Right kidney (tissue), 1 donor: ENCODE results near the gene RFT1.

Experiments used
- DNase-seq: peaks from one replicate; pipeline ENCODE4 v3.0.0-alpha.2; 2016

RFT1 gene

GRCh38 chr3:53089511-53089910, 40.7 kb downstream of the RFT1 start:
- no peak for DNase-seq

GRCh38 chr3:53085476-53085875, 44.8 kb downstream of the RFT1 start:
- DNase-seq, result no peak

- DNase-seq, result no peak
Measured at GRCh38 chr3:53084310-53085001, 45.8 kb downstream of the RFT1 start.

GRCh38 chr3:53083949-53084309, 46.3 kb downstream of the RFT1 start:
- DNase-seq, result no peak

- no peak for DNase-seq
Measured at GRCh38 chr3:53083521-53083920, 46.7 kb downstream of the RFT1 start.

- DNase-seq, result no peak
Measured at GRCh38 chr3:53082736-53083135, 47.5 kb downstream of the RFT1 start.

- DNase-seq, result no peak
Measured at GRCh38 chr3:53081318-53081717, 48.9 kb downstream of the RFT1 start.

GRCh38 chr3:53080612-53081205, 49.5 kb downstream of the RFT1 start:
- no peak for DNase-seq

GRCh38 chr3:53079791-53080555, 50.3 kb downstream of the RFT1 start:
- DNase-seq, result no peak

- DNase-seq, result no peak
Measured at GRCh38 chr3:53079147-53079546, 51.1 kb downstream of the RFT1 start.

- DNase-seq, result no peak
Measured at GRCh38 chr3:53078656-53079055, 51.6 kb downstream of the RFT1 start.

GRCh38 chr3:53077476-53078220, 52.6 kb downstream of the RFT1 start:
- no peak for DNase-seq

GRCh38 chr3:53075743-53076140, 54.5 kb downstream of the RFT1 start:
- DNase-seq, result no peak

GRCh38 chr3:53074761-53075742, 55.2 kb downstream of the RFT1 start:
- DNase-seq, result no peak

GRCh38 chr3:53074366-53074696, 55.9 kb downstream of the RFT1 start:
- DNase-seq, result no peak

GRCh38 chr3:53073553-53074365, 56.5 kb downstream of the RFT1 start:
- DNase-seq, result peak; percentile 51

GRCh38 chr3:53072653-53073552, 57.3 kb downstream of the RFT1 start:
- peak; percentile 64 for DNase-seq

- DNase-seq, result no peak
Measured at GRCh38 chr3:53071882-53072431, 58.3 kb downstream of the RFT1 start.

GRCh38 chr3:53069422-53070068, 60.7 kb downstream of the RFT1 start:
- DNase-seq, result no peak
